Uterus (tissue), 2 donors: ENCODE data around the gene RELT.

Experiments used
- CTCF ChIP-seq, 4 experiments: fragments of 200-600 bp in 2 of 4; fragments of 450-650 bp in 2 of 4; sonication (generic) in 2 of 4; IDR thresholded peaks; one replicate each; pipeline ENCODE4 v1.5.1; 2016 to 2019; ENCODE audit warnings: antibody characterized with exemption in 4 of 4, mild to moderate bottlenecking in 2 of 4, moderate library complexity in 1 of 4
- POLR2A ChIP-seq, 2 donors: fragments of 450-650 bp; IDR thresholded peaks; one replicate each; pipeline ENCODE4 v1.6.1; 2016; ENCODE audit warnings: antibody characterized with exemption in 2 of 2, mild to moderate bottlenecking in 1 of 2, moderate library complexity in 1 of 2

DNA sequence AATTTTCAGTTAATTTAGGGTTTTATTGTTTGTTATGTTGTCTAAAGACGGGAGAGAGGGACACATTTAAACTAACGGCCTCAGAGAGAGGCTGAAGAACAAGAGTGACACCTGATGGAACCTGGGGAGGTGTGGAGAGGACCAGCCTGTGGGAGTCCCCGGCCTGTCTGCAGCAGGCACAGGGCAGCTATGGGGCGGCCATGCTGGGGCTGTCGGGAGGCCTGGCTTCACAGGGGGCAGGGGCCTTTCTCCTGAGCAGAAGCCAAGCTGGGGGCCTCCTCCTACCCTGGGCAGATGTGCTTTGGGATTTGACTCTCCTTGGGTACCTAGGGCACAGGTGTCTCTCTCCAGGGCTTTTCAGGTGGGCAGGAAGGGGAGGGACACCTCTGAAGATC is 21.9 kb downstream of the RELT start:
- no peak for TF ChIP-seq CTCF (IDR thresholded peaks at IDR 0.05)
- TF ChIP-seq POLR2A (IDR thresholded peaks at IDR 0.05), result no peak
